CD4-positive, alpha-beta T cell treated with Interleukin-4 for 1 hour (primary cell): ENCODE measurements around the gene OASL.

Experiments used
- DNase-seq, 2 donors: peaks; one replicate each; pipeline ENCODE4 v3.0.0-alpha.2; 2020 to 2022

The OASL gene

DNA sequence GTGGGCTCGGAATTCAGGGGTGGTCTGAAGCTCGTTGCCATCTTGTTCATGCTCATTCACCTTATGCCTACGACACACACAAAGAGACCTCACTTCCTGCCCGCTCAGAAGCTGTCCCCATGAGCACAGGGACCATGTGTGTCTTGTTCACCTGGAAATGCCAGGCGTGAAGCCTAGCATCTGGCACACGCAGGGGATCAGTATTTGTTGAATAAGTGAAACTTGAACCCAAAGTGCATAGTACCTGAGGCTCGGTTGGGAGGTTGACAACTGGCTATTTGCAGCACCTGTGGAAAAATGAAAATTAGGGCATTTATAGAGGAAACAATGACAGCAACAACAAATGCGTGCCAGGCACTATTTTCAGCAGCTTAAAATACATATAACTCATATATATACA, 28.2 kb downstream of the OASL start:
- no peak for DNase-seq

DNA sequence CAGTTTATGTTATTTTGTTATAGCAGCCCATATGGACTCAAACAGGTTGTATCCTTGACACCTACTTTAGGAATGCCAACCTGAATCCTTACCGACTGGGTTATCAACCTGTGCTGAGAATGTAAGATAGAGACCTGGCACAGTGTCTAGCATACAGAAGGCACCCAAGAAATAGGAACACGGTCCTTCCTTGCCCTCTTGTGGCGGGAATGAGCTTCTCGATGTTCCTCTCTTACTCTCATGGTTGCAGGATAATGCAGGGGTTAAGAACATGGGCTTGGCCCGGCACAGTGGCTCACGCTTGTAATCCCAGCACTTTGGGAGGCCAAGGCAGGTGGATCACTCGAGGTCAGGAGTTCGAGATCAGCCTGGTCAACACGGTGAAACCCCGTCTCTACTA, 29.3 kb downstream of the OASL start:
- no peak for DNase-seq

DNA sequence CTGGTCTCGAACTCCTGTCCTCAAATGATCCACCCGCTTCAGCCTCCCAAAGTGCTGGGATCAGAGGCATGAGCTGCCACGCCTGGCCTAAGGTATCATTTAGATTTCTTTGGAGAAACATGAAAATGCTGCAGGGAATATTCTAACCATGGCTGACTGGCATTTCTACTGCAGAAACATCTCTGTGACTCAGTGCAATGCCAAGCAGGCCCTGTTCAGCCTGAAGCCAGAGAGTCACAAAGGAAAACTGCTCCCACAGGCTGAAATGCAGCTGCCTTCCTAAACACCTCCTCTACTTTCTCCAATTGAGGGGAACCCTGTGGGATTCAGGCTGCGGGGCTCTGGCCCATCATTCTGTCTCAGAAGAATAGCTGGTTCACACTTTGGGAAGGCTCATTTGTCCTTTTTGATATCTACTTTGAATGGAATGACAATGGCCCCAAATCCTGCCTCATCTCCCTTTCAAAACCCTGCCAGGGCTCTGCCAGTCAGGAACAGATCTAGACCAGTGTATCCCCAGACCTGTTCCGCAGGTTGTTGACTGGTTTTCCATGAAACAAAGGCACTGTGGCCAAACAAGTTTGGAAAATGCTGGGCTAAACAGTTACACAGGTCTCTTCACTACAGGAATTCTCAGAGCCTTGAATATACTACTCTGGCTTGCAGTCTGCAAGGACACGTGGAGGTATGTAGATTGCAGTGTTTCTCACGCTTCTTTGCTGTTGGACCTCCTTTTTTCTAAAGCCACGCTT, 30.5 kb downstream of the OASL start:
- no peak for DNase-seq

DNA sequence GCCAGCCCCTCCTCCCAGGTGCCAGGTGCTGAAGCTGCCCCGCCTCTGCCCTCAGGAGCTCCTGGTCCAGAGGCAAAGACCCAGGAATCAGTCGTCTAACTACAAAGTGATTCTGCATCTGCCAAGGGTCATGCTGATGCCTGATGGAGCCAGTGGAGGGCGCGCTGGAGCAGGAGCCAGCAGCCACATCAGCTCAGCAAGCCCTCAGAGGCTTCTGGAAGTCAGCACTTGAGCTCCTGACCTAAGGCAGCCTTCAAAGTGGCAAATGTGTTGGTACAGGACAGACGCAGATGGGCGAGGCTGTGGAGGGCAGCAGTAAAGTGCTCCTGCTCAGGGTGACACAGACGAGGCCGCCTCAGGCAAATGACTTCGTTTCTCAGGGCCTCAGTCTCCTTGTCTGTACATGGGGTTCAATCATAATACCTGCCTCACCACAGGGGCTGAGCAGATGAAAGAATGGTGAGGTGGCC, 33.7 kb downstream of the OASL start:
- peak; percentile 44 to 53 for DNase-seq

DNA sequence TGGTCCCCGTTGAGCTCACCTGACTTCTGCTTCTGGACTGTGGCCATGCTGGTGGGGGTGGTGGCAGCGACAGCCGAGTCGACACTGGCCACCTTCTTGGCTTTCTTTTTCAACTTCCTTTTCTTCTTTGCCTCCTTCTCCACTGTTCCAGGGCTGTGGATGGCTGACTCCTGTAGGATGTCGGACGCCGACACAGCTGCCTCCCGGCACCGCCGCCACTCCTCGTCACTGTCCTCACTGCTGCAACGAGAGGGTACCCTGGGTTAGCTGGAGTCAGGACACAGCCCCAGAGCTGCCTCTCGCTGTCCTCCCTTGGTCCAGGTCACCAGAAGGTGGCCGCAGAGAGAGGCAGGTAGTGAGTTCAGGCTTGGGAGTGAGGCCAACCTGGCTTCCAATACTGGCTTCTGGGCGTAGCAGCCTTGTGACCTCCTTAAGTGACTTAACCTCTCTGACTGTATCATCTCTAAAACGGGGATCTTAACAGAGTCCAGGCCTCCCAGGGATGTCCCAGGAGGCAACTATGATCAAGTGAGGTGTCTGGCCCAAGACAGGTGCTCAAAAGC, 34.7 kb downstream of the OASL start:
- DNase-seq: no peak

- no peak for DNase-seq
These were observed 35.4 kb downstream of the OASL start for GRCh38 chr12:121003650-121004049.

- DNase-seq: no peak
These were observed 37.1 kb downstream of the OASL start for GRCh38 chr12:121001841-121002483.

GRCh38 chr12:121001060-121001459, 38.0 kb downstream of the OASL start:
- no peak for DNase-seq

DNA sequence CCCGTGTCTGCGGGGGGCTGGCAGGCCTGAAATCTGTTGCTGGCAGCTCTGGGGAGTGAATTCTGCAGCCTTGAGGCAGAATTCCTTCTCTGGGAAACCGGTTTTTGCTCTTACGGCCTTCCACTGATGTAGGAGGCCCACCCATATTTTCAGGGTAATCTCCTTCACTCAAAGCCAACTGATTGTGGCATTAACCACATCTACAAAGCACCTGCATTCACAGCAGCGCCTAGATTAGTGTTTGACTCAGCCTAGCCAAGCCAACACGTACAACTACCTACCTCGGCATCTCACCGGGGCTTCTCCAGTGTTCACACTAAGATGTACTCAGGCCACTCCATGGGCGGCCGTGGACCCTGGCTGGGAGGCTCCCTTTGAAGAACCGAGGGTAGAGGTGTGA, 38.5 kb downstream of the OASL start:
- DNase-seq: no peak

DNA sequence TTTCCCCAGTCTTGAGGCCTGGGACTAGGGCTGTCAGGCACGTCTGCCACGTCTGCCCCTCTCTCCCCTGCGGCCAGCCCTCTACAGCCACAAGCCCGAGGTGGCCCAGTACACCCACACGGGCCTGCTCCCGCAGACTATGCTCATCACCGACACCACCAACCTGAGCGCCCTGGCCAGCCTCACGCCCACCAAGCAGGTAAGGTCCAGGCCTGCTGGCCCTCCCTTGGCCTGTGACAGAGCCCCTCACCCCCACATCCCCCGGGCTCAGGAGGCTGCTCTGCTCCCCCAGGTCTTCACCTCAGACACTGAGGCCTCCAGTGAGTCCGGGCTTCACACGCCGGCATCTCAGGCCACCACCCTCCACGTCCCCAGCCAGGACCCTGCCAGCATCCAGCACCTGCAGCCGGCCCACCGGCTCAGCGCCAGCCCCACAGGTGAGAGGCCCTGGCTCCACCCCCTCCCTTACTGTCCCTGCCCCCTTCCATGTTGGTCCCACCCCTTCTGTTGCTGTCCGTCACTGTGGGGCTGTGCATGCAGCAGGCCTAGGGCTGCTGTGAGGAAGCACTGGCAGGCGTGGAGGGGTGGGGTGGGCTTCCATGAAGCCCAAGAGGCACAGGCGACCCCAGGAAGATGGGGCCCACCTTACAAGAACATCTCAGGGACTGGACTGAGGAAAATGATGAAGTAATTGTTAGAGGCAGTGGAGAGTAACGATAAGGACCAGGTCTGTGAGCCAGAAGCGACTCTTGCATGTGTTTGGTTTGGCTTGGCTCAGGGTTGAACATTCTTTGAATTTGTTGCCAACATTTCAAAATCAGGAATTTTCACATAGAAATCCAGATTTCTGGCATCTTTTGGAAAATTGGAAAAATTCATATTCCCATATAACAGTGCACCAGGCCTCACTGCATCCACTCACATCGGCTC, 39.6 kb downstream of the OASL start:
- DNase-seq: no peak

GRCh38 chr12:120998435-120998834, 40.6 kb downstream of the OASL start:
- DNase-seq: no peak

- DNase-seq: no peak
These were observed 41.6 kb downstream of the OASL start for GRCh38 chr12:120997448-120997847.

DNA sequence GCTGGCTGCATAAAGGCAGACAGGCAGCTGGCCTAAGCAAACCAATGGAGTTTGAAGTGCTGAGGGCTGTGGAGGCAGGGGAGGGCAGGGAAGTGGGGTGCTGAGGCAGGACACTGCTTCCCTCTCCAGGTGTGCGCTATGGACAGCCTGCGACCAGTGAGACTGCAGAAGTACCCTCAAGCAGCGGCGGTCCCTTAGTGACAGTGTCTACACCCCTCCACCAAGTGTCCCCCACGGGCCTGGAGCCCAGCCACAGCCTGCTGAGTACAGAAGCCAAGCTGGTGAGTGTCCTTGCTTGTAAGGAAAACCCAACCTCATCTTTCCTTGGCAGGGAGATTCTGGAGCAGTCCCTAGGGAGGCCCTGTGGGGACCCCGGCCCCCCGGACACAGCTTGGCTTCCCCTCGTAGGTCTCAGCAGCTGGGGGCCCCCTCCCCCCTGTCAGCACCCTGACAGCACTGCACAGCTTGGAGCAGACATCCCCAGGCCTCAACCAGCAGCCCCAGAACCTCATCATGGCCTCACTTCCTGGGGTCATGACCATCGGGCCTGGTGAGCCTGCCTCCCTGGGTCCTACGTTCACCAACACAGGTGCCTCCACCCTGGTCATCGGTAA, 42.8 kb downstream of the OASL start:
- DNase-seq: no peak

DNA sequence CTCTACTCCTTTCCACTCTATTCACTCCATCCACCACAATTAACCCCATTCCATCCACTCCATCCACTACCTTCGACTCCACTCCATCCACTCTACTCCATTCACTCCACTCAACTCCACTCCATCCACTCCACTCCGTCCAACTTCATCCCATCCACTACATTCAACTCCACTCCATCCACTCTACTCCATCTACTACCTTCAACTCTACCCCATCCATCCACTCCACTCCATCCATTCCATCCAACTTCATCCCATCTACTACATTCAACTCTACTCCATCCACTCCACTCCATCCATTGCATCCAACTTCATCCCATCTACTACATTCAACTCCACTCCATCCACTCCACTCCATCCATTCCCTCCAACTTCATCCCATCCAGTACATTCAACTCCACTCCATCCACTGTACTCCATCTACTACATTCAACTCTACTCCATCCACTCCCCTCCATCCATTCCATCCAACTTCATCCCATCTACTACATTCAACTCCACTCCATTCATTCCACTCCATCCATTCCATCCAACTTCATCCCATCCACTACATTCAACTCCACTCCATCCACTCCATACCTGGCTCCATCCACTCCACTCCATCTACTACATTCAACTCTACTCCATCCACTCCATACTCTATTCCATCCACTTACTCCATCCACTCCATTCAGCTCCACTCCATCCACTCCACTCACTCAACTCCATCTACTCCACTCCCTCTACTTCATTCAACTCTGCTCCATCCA, 44.3 kb downstream of the OASL start:
- no peak for DNase-seq

- no peak for DNase-seq
These were observed 45.0 kb downstream of the OASL start for GRCh38 chr12:120994059-120994458.

- no peak for DNase-seq
These were observed 45.5 kb downstream of the OASL start for GRCh38 chr12:120993496-120993895.

- no peak for DNase-seq
These were observed 46.1 kb downstream of the OASL start for GRCh38 chr12:120992989-120993388.

- no peak for DNase-seq
These were observed 47.1 kb downstream of the OASL start for GRCh38 chr12:120991965-120992364.

DNA sequence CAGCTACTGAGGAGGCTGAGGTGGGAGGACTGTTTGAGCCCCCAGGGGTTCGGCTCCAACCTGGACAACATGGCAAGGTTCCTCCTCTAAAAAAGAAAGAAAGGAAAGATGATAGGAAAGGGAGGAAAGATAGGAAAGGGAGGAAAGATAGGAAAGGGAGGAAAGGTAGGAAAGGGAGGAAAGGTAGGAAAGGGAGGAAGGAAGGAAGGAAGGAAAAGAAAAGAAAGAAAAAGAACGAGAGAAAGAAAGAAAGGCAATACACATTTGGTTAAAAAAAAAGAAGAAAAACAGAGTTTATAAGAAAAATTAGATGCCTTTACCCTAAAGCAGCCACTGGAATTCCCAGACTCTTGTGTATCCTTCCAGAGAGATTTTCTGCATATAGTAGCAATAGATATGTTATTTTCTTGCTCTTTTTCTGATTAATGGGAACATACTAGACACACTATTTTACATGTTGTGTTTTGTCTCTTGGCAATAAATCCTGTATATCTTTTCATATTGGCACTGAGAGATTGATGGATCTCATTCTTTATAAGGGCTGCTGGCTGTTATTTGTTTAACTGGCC, 48.5 kb downstream of the OASL start:
- no peak for DNase-seq

DNA sequence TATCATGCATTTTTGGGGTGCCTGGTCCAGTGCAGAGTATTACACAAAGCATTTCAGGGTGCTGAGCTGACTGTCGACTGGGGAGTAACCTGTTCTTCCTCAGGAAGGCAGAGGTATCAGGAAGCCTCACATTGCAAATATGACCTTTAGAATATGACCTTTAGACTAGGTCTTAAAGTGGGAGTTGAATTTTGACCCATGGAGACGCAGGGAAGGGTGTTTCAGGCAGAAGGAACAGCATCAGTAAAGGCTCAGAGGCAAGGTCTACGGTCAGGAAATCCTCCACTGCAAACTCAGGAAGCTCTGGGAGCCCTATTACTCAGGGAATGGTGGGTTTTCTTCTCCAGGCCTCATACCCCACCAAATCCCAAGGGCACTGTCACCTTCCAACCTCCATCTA, 49.4 kb downstream of the OASL start:
- DNase-seq: no peak

DNA sequence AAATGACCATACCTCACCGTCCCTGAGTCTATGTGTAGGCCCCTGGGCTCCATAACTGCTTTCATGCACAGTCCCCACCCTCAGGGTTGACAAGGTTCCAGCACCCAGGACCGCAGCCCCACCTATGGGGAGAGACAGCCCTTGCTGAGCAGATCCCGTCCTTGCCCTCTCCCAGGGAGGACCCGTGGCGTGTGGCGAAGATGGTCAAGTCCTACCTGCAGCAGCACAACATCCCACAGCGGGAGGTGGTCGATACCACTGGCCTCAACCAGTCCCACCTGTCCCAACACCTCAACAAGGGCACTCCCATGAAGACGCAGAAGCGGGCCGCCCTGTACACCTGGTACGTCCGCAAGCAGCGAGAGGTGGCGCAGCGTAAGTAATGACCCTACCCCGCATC, 50.4 kb downstream of the OASL start:
- no peak for DNase-seq

DNA sequence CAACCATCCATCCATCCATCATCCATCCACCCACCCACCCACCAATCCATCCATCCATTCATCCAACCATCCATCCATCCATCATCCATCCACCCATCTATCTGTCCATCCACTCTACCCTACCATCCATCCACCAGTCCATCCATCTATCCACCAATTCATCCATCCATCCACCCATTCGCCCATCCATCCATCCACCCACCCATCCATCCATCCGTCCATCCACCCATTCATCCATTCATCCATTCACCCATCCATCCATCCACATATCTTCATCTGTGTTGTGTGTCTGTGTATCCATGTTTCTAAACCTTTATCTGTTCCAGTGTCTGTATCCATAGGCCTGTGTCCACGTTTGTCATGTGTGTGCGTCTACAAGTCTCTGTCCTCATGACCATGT, 50.8 kb downstream of the OASL start:
- no peak for DNase-seq
